Activated effector memory CD4-positive, alpha-beta T cell treated with anti-CD3 and anti-CD28 coated beads, Interleukin-2, amount 50 U/mL, for 16 hours (primary cell): ENCODE results near the gene OGFRL1.

ENCODE experiments used
- DNase-seq: peaks from one replicate; pipeline ENCODE4 v3.0.0-alpha.2; 2020

Gene OGFRL1

GRCh38 chr6:71287926-71288227 is 734 bp upstream of the OGFRL1 start:
- DNase-seq, result no peak

GRCh38 chr6:71289039-71289801 is 609 bp downstream of the OGFRL1 start:
- peak; percentile 67 for DNase-seq

GRCh38 chr6:71289802-71290175 is 1.2 kb downstream of the OGFRL1 start:
- DNase-seq, result no peak

GRCh38 chr6:71290611-71291010 is 2.0 kb downstream of the OGFRL1 start:
- DNase-seq, result no peak

- no peak for DNase-seq
Observed at GRCh38 chr6:71292001-71292400, 3.4 kb downstream of the OGFRL1 start.

DNA sequence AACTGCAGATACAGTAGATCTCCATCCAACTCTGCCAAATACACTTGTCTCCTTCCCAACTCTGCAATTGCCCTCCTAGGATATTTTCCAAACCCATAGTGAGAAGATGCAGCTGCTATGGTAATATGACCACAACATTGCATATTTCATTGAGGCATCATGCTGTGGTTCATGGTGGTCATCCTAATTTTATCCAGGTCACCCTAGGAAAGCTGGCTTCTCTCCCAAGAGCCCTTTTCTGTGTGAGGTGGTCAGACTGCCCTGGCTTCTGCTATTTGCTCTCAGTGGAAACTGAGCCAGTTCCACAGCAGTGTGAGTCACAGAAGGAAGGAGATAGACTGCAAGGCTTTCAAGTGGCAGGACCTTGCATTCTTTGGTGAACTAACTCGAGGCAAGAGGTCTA is 5.5 kb downstream of the OGFRL1 start:
- DNase-seq, result no peak

DNA sequence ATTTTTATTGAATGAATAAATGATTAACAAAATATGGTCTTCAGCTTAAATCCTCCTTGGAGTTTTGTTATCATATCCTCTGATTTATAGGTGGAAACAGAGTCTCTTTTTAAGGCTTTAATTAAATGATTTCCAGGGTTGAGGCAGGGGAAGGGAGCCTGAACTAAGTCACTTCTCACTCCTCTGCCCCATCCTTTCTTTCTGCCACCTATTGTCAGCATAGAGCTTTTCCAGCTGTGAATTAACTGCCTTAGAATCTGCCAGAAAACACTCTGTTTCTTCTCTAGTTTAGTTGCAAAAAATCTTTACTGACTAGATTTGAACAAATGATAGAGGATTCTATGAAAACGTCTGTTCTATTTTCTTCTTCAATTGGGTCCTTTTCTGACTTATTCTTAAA is 9.8 kb downstream of the OGFRL1 start:
- DNase-seq, result no peak

DNA sequence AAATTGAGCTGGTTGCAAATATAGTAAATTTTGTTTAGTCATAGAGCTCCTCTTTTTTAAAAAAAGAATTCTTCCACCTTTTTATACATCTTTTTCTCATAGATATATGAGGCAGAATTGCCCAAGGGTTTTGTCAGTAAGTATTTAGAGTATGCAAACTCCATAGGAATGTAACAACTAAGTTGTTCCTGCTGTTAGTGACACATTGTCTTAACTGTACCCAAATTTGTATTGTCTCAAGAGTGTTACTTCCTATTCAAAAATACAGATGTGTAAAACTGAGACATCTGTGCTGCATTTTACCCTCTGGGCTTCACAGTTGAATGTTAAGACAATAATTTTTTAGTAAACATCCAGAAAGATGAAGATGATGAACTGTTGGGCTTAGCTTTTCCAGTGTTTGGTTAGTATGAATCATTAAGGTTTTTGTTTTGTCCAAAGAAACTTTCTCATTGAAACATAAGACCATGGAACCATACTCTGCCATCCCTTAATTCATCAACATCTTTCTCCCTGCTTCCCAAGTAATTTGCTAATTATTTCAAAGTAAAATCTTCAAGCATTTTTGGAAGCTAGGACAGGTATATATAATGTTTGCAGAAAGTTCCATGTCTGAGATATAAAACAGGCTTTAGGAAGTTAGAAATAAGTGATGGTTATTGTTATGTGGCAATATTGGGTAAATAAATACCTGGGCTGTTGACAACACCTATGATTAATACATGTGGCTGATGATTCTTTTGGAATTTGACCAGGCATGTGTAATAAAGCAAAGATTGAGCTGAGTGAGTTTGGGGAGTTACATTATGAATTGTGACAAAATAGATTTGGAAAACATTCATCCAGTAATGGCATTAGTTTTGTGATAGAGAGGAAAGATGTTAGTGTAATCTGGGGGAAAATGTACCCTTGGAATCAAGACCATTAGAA is 11.2 kb downstream of the OGFRL1 start:
- DNase-seq, result no peak

DNA sequence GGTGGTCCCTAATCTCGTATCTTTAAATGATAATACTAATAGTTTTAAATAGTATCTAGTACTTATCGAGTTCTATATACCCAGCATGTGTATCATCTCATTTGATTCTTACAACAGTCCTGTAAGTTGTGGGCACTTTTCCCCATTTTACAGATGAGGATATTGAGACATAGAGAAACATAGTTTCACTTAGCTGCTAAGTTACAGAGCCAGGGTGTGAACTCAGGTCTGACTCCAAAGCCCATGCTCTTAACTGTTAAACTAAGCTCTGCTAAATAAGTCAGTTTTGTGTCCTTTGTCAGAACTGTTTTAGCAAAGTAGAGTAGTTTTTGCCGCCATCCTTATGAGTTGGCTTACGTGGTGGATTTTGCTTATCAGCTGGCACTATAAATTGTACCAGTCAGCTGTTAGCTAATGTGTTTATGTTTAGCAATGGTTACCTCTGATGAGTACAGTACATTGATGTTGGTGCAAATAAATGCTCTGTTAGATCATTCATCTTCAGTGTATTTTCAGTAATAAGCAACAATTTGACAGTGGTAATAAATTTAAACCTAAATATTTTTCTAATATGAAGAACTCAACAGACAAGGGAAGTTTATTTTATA is 12.1 kb downstream of the OGFRL1 start:
- no peak for DNase-seq

DNA sequence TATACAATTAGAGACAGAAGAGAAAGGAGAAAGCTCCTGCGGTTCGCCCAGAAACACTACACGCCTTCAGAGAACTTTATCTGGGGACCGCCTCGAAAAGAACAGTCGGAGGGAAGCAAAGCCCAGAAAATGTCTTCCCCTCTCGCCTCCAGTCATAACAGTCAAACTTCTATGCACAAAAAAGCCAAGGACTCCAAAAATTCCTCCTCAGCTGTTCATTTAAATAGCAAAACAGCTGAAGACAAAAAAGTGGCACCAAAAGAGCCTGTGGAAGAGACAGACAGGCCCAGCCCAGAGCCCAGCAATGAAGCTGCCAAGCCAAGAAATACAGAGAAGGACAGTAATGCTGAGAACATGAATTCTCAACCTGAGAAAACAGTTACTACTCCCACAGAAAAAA is 12.9 kb downstream of the OGFRL1 start:
- DNase-seq, result no peak

DNA sequence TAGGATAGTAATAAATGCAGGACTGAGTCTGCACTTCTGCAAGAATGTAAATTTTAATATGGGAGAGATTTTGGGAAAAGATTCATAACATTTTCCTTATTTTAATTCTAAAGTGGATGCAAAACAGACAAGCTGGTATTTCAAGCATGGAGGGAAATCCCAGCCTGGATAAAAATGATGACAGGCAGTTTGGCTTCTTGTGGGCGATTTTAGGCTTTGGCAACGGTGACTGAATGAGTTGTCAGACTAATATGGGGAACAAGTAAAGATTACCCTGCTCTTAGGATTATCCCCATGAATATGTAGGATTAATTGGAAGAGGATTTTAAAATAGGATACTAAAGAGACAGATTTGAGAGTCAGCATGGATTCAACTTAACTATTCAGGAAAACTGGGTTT is 21.0 kb downstream of the OGFRL1 start:
- no peak for DNase-seq

DNA sequence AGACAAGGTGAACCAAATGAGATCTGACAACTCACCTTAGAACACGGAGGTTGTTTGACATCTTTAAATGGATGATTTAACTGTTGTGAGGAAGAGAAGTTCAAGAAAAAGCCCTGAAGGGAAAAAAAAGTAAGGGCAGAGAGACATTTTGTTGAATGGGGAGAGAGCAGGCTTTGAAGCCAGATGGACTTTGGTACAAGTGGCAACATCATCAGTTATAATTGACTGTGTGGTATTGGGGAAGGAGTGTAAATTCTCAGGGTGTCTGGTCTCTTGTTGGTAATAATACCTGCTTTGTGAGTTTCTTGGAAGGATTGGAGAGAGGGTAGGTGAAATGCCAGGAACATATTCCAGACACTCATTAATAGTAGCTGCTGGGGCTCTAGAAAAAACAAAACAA is 21.6 kb downstream of the OGFRL1 start:
- no peak for DNase-seq

- DNase-seq, result no peak
Observed at GRCh38 chr6:71312089-71312488, 23.5 kb downstream of the OGFRL1 start.

- DNase-seq, result no peak
Observed at GRCh38 chr6:71317441-71317840, 28.8 kb downstream of the OGFRL1 start.

DNA sequence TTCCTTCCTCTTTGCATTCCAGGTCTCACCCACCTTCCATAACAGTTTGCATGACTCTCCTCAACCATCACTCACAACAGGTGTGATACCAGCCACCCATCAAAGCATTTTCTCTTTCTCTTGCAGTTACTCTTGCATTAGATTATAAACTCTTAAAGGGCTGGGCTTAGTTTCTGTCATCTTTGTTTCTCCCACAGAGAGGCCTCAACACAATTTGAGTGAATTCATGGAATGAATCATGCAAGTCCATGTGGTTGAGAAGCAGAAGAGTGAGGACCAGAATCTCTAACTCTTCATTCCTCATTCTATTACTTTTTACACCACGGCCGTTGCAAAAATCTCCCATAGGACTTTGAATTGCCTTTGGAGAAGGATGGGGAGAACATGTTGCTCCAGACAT is 31.4 kb downstream of the OGFRL1 start:
- no peak for DNase-seq

- DNase-seq, result no peak
Observed at GRCh38 chr6:71321314-71321713, 32.7 kb downstream of the OGFRL1 start.

GRCh38 chr6:71324194-71324785 is 35.7 kb downstream of the OGFRL1 start:
- DNase-seq, result no peak

- no peak for DNase-seq
Observed at GRCh38 chr6:71326611-71327010, 38.0 kb downstream of the OGFRL1 start.

DNA sequence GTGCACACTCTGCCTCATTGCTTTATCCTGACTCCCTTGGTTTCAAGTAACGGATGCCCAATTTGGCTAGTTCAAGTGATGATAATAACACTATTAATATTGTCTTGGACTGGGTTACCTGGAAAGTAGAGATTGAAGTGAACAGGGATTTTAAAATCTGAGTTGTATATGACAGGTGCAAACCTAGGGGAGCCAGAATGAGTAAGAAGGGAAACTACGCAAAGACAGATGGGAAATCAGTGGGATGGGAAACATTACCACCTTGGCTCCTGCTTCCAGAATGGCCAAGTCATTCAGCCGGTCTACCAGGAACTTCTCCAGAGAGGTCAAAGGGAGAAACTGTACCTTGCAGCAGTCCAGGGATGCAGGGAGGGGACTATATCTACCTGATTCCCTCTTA is 41.9 kb downstream of the OGFRL1 start:
- no peak for DNase-seq

DNA sequence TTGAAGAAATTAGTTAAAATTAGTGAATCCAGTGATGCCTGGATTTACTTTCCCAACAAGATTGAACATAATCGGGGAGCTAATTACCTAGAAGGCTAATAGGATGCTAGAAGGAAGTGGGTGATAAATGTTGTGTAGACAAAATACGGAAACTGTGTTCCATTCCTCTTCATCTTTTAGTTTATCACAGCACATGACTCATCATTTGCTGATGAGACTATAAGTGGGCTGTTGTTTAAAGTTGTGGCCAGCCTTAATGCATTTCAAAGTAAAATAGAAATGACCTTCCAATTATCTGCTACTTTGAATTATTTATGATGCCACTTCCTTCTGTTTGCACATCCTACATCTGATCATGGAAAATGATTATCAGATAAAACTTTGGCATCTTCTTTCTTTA is 43.4 kb downstream of the OGFRL1 start:
- no peak for DNase-seq

DNA sequence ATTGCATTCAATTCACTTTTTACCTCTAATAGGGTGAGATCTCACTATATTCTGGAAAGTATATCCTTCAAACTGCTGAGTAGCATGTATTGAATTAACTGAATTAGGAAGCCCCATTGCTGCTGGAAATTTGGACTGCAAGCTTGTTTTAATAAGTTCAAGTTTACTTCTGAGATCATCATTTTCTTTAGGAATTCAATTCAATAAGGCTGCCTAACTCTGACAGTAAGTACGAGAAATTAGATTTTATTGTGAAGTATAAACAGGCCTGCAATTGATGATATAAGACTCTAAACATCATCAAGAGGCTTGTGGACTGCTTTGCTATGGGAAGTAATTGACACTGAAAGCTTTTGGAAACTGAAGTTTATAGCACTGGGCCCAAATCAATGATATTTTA is 44.4 kb downstream of the OGFRL1 start:
- DNase-seq, result no peak

DNA sequence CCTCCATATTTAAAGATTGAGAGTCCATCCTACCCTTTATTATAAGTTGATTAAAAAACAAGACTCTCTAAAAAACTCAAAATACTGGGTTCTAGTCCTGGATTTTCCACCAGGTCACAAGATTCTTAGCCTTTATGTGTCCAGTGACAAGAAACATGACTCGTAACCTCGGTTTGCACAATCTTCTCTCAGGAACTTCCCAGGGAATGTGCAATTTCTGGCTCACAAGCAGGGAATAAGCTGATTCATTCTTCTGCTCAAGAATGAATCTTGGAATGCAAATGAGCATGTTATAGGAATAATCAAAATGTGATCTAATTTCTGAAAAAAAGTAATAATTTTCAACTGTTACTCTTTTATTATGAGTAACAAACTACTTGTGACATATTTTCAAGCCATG is 45.1 kb downstream of the OGFRL1 start:
- DNase-seq, result no peak

- DNase-seq, result no peak
Observed at GRCh38 chr6:71334768-71335167, 46.2 kb downstream of the OGFRL1 start.

GRCh38 chr6:71335544-71335943 is 46.9 kb downstream of the OGFRL1 start:
- DNase-seq, result no peak
